D721Med (cell line): Measurements from ENCODE around the gene MUC4.
"Not testable (repeated sequence)": the region's sequence is repeated elsewhere in the genome, so short reads cannot be mapped to it uniquely, and the experiment has no call there.

Source experiments
- DNase-seq: peaks from one replicate; pipeline ENCODE4 v3.0.0; 2011; ENCODE audit warnings: low spot score; ENCODE audit not compliant: insufficient read length
- FAIRE-seq: peaks from 2 replicates; lab custom pipeline; 2011; peaks lifted over from hg19 to GRCh38; lab: Jason Lieb, UNC
- CTCF ChIP-seq: IDR thresholded peaks from 2 replicates; pipeline ENCODE4 v1.5.1; 2012; ENCODE audit warnings: mild to moderate bottlenecking, control low read depth; ENCODE audit not compliant: insufficient read depth; ENCODE audit errors: missing control alignments

Gene MUC4

GRCh38 chr3:195731356-195731905 lies 80.3 kb downstream of the MUC4 start:
- FAIRE-seq (no peak), DNase-seq (no peak)
- TF ChIP-seq CTCF: no peak

GRCh38 chr3:195729476-195730251 lies 82.1 kb downstream of the MUC4 start:
- FAIRE-seq: no peak
- no peak for TF ChIP-seq CTCF
- no peak for DNase-seq

GRCh38 chr3:195728789-195729188 lies 82.9 kb downstream of the MUC4 start:
- FAIRE-seq, DNase-seq: not testable (repeated sequence)

- no peak for FAIRE-seq
- no peak for TF ChIP-seq CTCF
- DNase-seq: no peak
Measured at GRCh38 chr3:195727606-195728195, 84.0 kb downstream of the MUC4 start.

GRCh38 chr3:195725916-195726740 lies 85.6 kb downstream of the MUC4 start:
- not testable (repeated sequence) for DNase-seq, FAIRE-seq

GRCh38 chr3:195724363-195724762 lies 87.4 kb downstream of the MUC4 start:
- not testable (repeated sequence) for FAIRE-seq, DNase-seq

GRCh38 chr3:195722996-195723345 lies 88.8 kb downstream of the MUC4 start:
- not testable (repeated sequence) for DNase-seq, FAIRE-seq

- not testable (repeated sequence) for DNase-seq, FAIRE-seq
Measured at GRCh38 chr3:195722139-195722995, 89.4 kb downstream of the MUC4 start.

GRCh38 chr3:195720831-195721506 lies 90.8 kb downstream of the MUC4 start, which contains the start of gene MUC20:
Gene MUC20, plus strand, starts transcription at chr3:195720978. Its CDS starts 30 bp downstream, at chr3:195721008.
- DNase-seq, FAIRE-seq: not testable (repeated sequence)

GRCh38 chr3:195719514-195720254 lies 92.0 kb downstream of the MUC4 start:
- not testable (repeated sequence) for FAIRE-seq, DNase-seq
